Measurements from ENCODE around the gene ULK1.

ULK1 gene

GRCh38 chr12:131893605-131894312, 663 bp upstream of the ULK1 start:
- no peak for DNase-seq

- no peak for DNase-seq
These were observed 688 bp downstream of the ULK1 start for GRCh38 chr12:131894981-131895639.

GRCh38 chr12:131895640-131896079, 1.2 kb downstream of the ULK1 start:
- DNase-seq, result no peak

- peak; percentile 26 to 95 for DNase-seq
These were observed 1.8 kb downstream of the ULK1 start for GRCh38 chr12:131896080-131896810.

- no peak for DNase-seq
These were observed 2.4 kb downstream of the ULK1 start for GRCh38 chr12:131896811-131897270.

GRCh38 chr12:131897276-131897675, 2.9 kb downstream of the ULK1 start:
- no peak for DNase-seq

GRCh38 chr12:131897875-131898274, 3.5 kb downstream of the ULK1 start:
- no peak for DNase-seq

- DNase-seq, result no peak
These were observed 6.0 kb downstream of the ULK1 start for GRCh38 chr12:131900397-131900796.

GRCh38 chr12:131901431-131902331, 7.3 kb downstream of the ULK1 start:
- no peak for DNase-seq

- no peak for DNase-seq
These were observed 8.2 kb downstream of the ULK1 start for GRCh38 chr12:131902332-131903241.

- no peak for DNase-seq
These were observed 9.1 kb downstream of the ULK1 start for GRCh38 chr12:131903270-131904255.

- no peak for DNase-seq
These were observed 9.9 kb downstream of the ULK1 start for GRCh38 chr12:131904346-131904745.

GRCh38 chr12:131905081-131905629, 10.7 kb downstream of the ULK1 start:
- DNase-seq, result no peak

GRCh38 chr12:131905630-131906091, 11.2 kb downstream of the ULK1 start:
- no peak for DNase-seq

- no peak for DNase-seq
These were observed 13.1 kb downstream of the ULK1 start for GRCh38 chr12:131907379-131908091.

- DNase-seq, result no peak
These were observed 14.0 kb downstream of the ULK1 start for GRCh38 chr12:131908092-131909080.

GRCh38 chr12:131909081-131909751, 14.8 kb downstream of the ULK1 start:
- no peak for DNase-seq

Measured in bone marrow (tissue), 2 donors.